Activated CD4-positive, alpha-beta T cell treated with anti-CD3 and anti-CD28 coated beads, Interleukin-2, Interleukin-4, amounts not matched to agents 100 ng/mL and 50 ng/mL, durations not matched to agents 16 hours and 8 hours (primary cell): Measurements from ENCODE around the gene GRIA1.

ENCODE experiments used
- DNase-seq: peaks from one replicate; pipeline ENCODE4 v3.0.0-alpha.2; 2020; ENCODE audit warnings: low spot score

The GRIA1 gene

GRCh38 chr5:153498516-153498915 lies 8.0 kb downstream of the GRIA1 start:
- DNase-seq, result no peak

- DNase-seq, result no peak
Observed at GRCh38 chr5:153500178-153500577, 9.7 kb downstream of the GRIA1 start.

DNA sequence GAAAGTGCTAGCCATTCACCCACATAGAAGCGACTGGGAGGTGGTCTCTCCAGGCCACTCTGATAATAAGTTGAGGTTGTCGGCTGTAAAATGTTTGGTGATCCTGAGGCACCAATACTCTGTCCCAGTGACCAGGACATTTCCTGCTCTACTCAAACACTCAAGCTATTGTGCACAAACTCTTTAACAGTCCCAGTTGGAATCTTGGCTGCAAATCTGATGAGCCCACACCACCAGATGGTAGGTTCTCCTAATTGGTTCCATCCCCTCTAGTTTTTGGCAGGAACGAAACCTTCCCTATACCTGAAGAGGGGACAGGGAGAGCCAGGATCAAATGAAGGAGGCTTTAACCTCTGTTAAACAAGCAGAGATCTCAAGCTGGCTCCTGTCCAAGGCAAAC lies 14.3 kb downstream of the GRIA1 start:
- no peak for DNase-seq

GRCh38 chr5:153508700-153509099 lies 18.2 kb downstream of the GRIA1 start:
- DNase-seq, result no peak

DNA sequence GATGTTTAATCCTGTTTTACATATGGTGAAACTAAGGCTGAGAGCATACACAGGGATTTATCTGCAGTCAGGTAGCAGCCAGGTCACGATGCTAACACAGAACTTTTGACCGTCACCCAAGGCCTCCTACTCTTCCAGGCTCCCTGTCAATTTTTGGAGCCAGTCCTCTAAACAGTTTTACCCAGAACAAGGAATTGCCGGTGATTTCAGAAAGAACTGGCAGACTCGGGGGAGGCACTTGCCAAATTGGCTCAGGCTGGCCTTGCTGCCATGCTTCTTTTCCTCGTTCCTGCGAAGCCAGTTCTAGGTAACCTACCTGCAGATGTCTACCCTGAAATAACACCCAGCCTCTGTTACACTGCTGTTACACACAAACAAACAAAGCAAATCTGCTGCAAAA lies 21.2 kb downstream of the GRIA1 start:
- no peak for DNase-seq

- no peak for DNase-seq
Observed at GRCh38 chr5:153513156-153513555, 22.7 kb downstream of the GRIA1 start.

DNA sequence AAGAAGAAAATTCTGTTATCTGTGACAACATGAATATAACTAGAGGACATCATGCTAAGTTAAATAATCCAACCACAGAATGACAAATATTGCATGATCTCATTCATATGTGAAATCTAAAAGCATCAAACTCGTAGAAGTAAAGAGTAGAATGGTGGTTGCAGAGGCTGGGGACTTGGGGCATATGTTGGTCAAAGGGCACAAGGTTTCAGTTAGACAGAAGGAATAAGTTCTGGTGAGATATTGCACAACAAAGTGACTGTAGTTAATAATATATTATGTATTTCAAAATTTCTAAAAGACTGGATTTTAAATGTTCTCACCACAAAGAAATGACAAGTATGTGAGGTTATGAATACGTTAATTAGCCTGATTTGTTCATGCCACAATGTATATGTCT lies 24.8 kb downstream of the GRIA1 start:
- DNase-seq, result no peak

- no peak for DNase-seq
Observed at GRCh38 chr5:153516504-153517240, 26.2 kb downstream of the GRIA1 start.

GRCh38 chr5:153517241-153517611 lies 26.8 kb downstream of the GRIA1 start:
- DNase-seq, result no peak

- DNase-seq, result no peak
Observed at GRCh38 chr5:153520137-153520536, 29.7 kb downstream of the GRIA1 start.

- DNase-seq, result no peak
Observed at GRCh38 chr5:153520952-153521351, 30.5 kb downstream of the GRIA1 start.

DNA sequence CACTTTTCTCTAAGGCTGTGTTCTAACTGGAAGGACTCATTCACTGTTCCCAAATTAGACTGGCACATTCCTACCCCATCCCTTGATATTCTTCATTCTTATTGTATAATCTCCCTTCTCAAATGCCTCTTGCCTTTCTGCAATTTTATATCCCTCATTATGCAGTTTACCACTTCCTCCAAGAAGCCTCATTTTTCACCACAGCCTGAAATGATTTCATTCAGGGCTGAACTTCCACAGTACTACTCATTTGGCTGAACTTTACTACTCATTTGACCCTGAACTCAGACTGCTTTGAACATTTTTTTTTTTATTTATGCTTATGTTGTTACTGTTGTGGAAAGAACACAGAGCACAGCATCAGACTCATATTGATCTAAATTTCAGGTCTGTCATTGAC lies 32.7 kb downstream of the GRIA1 start:
- DNase-seq, result no peak

DNA sequence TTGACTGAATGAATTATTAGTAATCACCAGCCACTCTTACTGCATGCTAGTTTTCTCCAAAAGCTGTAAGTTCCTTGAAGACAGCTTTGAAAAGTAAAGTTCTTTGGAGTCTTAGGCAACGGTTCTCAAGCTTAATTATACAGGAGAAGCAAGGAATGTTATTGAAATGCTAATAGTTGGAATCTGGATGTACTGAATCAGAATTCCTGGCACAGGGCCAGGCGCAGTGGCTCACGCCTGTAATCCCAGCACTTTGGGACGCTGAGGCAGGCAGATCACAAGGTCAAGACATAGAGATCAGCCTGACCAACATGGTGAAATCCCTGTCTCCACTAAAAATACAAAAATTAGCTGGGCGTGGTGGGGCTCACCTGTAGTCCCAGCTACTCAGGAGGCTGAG lies 33.4 kb downstream of the GRIA1 start:
- no peak for DNase-seq

DNA sequence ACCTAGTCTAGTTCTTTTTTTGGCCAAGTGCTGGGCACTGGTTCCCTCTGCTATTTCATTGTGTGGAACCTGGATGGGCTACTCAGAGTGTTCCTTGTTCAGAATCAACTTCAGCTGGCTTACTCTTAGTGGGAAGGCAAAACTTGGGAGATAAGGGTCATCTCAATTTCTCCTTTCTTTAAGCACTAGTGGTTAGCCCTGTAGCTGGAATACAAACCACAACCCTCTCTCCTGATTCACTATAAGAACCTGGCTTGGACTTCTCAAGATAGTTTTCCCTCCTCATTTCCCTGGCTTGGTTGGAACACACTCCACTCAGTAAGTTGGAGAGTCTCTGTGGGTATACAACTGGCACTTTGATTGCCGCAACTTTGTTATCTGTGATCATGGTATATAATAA lies 35.1 kb downstream of the GRIA1 start:
- DNase-seq, result no peak

DNA sequence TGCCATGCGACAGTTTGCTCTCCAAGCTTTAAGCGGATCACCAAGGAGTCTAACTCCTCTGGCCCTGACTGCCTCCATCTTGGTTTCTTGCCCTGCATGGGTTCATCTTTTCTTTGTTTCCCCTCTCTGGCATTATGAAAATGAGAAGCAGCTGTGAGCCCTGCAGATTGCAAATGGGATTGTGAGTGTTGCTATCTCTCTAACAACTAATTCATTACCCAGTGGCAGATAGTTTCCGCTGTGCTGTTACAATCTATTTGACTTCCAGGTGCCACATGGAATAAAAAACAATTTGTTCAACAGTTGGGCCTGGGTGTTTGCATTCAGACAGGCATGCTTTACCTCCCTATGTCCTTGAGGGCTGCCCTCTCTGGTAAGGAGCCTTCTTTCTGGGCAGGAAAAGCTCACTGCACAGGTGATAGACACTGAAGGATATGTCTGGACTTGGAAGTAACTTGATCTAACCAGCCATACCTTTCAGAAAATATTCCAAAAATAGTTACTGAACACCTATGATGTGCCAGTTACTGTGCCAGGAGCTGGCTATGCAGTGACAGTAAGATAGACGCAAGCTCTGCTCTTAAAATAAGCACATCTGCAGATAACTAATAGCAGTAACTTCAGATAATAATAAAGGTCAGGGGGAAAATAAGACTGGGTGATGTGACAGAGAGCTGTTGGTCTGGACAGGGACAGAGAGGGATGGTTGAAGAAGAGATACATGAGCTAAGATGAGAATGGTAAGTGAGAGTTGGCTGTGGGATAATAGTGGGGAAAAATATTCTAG lies 40.1 kb downstream of the GRIA1 start:
- DNase-seq, result no peak

- DNase-seq, result no peak
Observed at GRCh38 chr5:153533546-153533945, 43.1 kb downstream of the GRIA1 start.

DNA sequence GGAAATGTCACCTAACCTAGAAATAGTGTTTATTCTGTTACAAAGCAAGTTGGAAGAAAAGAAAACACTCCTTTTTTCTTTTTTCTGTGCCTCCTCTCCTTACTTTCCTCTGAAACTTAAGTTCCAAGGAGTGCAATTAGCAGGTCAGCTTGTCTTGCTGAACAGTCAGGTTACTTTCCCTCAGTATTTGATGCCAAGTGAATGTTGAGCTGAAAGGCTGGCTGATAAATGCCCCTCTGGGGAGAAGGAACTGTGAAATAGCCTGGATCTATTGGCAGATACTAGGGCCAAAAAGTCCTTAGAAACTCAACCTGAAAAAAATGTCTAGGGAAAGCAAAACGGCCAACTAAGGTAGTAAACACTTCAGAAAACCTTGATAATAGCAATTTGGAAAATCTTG lies 43.6 kb downstream of the GRIA1 start:
- DNase-seq, result no peak

DNA sequence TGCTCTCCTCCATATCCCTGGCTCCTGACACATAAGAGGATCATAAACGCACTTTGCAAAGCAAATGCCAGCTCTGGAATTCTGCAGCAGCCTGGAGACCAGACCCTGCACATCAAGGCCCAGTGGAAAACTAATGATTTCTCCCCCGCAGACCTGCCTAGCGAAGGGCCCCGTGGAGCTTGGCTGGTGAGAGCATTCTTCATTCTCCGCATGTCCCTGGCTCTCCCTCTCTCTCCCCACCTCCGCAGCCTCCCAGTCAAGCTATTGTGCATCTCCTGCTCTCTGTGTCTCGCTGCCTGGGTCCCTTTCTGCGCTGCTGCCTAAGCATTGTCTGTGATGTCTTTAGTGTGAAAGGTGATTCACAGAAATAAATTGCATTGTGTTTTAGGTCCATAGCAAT lies 46.7 kb downstream of the GRIA1 start:
- no peak for DNase-seq

DNA sequence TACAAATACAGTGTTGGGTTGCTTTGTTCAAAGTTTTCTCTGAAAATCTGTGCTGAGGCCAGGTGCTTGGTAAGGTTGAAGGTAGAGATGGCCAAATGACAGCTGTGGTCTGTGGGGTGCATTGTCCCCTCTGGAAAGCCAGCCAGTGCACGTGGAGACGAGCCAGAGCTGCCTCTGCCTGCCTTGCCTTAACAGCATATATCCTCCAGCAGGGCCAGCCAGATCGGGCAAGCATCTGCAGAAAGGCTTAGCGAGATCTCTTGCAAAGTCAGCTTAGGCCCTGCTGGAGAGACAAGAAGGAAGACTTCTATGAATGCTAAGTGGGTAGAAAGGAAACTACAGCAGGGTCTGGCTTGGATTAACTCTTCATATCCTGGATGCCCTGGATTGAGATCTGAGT lies 49.5 kb downstream of the GRIA1 start:
- DNase-seq, result no peak

- DNase-seq, result no peak
Observed at GRCh38 chr5:153542536-153542935, 52.1 kb downstream of the GRIA1 start.

GRCh38 chr5:153543288-153543687 lies 52.8 kb downstream of the GRIA1 start:
- DNase-seq, result peak; percentile 1

DNA sequence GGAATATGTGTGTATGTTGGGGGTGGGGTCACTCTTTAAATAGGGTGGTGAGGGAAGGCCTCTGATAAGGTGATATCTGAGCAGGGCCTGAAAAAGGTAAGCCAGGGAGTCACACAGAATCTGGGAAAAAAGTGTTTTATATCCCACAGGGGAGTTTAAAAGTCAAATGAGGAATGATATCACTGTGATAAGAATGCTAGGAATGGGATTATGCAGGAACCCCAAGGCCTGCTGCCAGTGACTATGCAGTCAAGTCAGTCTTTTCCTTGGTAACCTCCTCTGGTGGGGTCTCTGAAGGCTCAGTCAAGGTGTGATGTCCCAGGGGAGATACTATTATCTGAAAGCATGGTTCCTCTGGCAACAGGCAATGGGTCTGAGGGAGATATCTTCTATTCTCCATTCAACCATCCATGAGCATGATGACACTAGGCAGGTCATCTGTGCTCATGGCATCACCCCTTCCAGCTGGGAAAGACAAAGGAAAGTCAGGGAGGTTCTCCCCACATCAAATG lies 53.5 kb downstream of the GRIA1 start:
- no peak for DNase-seq

DNA sequence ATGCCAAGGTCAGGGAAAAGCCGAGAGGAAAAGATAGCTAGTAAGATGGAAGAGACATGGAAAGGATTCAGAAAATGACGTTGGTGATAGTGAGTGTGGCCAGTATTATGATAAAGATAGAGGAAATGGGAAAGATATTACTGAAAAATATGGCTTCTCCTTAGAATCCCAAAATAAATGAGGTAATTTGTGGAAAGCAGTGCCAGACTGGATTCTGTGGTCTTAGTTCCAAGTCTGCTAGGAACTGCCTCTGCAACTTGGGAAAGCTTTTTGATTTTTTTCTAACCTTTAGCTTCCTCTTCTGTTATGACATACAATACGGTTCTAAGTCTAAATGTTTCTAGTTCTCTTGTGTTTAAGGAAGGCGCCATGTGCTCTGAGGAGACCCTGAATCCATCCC lies 54.2 kb downstream of the GRIA1 start:
- no peak for DNase-seq

DNA sequence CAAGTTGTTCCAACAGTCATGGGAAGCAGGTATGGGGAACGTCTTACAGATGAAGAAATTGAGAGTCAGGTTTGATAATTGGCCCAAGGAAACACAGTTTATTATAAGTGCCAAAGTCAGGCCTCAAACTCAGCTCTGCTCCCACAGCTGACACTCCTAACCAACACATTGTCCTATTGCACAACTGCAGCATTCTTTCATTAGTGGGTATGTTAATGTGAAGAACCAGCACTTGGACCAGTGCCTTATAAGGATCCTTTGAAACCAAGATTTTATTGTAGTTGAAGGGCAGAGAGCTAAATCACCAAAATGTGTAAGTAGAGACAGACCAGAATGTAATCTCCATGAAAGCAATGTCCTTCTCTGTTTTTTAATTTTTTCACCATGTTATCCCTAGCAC lies 56.1 kb downstream of the GRIA1 start:
- DNase-seq, result no peak
